Midbrain (tissue), 1 donor: ENCODE data around the gene ASF1B.

Source experiments
- DNase-seq: peaks from one replicate; lab custom pipeline; 2025; lab: John Stamatoyannopoulos, UW

ASF1B gene

DNA sequence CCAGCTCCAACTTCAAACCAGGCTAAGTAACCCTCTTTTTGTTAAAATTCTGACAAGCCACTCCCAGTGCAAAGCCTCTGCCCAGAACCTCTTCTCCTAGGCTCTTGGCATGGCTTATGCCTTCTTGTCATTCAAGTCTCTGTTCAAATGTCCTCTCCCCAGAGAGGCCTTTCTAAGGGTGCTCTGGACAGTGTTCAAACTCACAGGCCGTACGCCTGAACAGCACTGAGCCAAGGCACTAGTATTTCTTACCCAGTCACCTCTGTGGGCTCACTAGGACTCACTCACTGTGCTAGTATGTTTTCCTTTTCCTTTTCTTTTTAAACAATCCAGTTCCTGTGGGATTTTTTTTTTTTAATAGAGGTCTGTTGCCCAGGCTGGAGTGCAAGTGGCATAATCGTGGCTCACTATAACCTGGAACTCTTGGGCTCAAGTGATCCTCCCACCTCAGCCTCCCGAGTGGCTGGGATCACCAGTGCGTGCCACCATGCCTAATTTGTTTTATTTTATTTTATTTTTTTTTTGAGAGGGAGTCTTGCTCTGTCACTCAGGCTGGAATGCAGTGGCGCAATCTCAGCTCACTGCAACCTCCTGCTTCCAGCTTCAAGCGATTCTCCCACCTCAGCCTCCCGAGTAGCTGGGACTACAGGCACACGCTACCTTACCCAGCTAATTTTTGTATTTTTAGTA lies 2.3 kb upstream of the ASF1B start:
- peak; percentile 27 for DNase-seq

DNA sequence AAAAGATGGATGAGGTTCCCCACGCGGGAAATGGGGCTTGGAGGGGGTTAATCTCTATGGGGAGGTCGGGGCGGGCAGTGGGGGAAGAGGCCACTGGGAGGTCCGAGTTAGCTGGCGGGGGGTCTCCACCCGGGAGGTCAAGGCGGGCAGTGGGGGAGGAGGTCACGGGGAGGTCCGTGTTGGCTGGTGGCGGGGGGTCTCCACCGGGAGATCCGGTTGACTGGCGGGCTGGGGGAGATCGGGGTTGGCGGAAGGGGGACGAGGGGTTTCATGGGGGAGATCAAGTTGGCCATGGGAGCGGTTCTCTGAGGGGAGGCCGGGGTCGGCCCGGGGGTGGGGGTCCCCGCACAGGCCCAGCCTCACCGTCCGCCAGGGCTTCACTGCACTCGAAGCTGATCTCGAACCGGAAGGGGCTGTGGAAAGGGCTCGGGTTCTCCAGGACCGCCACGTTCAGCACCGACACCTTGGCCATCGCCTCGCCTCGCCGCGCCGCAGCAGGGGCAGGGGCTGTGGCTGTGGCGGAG lies 342 bp downstream of the ASF1B start:
- no peak for DNase-seq

DNA sequence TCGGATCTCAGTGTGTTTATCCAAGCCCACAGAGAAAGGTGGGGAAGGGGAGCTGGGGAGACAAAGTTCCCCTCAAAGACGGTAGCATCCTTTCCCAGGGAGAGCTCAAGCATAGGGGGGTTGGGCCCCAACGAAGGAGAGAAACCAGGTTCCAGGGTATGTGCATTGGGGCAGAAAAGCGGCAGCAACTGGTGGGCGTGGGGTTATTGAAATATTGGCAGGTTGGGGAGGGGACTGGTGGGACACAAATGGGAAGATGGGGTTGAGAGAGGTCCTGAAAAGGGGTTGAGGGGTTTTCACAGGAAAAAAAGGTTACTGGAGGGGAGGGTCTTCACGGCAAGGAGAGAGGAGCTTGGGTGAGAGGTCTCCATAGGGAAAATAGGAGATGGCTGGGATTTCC lies 1.0 kb downstream of the ASF1B start:
- no peak for DNase-seq

DNA sequence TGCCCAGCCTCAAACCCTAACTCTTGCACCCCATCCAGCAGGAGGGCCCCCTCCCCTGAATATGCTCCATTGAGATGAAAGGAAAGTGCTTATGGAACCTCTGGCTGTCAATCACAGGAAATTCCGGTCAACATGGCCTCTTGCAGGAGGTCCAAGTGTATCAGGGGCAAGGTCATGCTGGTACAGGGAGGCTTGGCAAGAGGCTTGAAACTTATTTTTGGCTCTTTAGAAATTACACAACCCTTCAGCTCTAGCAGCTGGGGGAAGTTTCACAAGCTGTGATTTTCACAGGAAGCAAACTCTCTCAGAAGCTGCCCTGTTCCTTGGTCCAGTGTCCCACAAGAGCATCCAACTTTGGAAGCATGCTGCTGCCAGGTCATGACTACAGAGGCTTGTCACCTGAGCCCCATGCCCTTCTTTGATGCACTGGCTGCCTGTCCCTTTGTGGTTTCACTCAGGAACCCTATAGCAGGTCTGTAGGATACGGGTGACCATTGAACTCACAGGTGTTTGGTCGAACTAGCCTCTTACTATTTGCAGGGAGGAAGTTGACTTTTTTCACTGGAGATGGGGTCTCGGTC lies 8.4 kb downstream of the ASF1B start:
- peak; percentile 29 for DNase-seq

DNA sequence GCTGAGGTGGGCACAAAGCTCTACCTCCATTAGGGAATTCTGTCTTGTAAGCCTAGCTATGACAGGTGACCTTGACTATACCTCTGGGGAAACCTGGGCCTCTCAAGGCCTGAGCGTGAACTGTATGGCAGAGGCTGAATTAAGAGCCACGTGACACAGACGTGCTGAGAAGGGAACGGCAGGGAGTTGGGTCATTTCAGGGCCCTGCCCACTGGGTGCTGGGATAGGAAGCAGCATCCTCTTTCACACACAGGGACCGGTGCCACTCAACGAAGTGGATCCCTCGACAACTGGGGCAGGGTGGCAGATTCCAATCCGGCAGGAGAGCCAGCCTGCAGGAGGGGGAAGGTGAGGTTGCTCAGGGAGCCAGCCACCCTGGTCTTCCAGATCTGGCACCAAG lies 9.2 kb downstream of the ASF1B start:
- DNase-seq, result no peak

DNA sequence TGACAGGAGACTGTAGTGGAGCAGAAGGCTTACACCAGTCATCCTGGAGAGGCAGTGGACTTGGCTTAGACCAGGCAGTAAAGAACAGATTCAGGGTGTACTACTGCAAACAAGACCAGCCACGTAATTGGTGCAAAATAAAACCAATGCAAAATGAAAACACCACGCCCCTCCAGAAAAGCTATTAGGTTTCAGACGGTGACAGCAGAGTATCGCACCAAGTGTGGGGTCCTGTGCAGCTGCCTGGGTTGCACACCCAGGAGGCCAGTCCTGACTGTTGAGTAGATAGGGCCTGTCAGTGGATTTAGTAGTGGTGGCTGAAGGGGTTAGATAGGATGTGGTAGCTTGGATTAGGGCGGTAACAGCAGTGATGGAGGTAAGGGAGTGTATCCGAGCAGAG lies 13.5 kb downstream of the ASF1B start:
- DNase-seq, result no peak

DNA sequence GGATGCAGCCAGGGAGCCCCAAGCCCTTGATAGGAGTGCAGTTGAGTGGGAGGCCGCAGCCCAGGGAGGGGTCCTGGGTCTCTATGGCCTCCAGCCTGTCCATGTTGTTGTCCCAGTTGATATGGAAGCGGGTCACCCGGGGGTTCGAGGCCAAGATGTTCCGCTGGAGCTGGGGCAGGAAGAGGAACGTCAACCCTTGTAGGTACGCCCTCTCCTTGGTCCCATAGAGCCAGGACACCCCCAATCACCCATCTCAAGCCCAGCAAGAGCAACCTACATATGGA lies 15.9 kb downstream of the ASF1B start:
- DNase-seq, result no peak

DNA sequence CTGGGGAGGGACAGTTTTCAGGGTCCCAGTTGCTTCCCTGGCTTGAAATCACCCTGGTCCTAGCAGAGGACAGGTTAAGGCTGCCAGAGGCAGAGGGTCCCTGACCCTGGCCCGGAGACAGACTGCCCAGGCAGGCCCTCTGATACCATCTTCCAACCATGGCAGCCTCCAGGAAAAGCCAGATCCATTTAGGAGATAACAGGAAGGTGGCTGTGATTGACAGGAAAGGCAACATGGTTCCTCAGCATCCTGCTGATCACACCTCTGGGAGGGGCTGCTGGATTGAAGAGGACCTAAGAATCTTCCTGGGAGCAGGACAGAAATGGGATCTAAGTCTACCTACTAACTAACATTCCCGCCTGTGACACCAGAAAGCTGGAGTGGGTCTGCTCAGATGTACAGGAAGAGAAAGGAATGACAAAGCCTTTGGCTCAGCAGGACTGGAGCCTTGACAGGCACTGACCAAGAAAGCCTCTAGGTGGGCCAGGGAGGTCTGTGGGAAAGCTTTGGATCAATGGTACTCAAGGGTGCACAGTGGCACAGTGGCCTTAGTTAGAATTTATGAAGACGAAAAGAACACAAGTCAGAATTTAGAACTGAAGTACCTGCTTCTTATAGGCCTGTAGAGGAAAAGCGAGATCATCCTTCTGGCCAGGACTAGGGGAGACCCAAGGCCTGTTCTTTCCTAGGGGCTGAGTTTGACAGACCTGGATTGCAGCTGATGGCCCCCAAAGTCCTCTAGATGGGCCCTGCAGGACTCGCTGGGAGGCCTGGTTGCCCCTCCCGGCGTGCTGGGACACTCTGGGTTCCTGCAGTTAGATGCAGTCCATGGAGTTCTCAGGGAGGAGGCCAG lies 16.5 kb downstream of the ASF1B start:
- DNase-seq, result no peak

DNA sequence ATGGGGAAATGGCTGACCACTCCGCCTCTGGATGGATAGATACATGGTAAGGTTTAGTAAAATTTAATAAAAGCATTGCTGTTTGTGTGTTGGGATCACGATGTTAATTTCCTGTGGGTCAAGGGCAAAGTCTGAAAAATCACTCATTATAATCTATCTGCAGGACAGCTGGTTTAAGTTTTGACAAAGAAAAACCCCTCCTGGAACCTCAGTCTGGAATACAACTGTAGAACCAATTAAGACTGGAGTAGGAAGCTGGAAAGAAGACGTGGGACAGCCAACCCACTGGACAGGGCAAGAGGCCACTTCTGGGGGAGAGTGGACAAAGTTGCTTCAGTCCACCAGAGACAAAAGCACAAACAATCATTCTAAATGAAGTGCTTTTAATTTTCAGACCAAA lies 17.2 kb downstream of the ASF1B start:
- no peak for DNase-seq

DNA sequence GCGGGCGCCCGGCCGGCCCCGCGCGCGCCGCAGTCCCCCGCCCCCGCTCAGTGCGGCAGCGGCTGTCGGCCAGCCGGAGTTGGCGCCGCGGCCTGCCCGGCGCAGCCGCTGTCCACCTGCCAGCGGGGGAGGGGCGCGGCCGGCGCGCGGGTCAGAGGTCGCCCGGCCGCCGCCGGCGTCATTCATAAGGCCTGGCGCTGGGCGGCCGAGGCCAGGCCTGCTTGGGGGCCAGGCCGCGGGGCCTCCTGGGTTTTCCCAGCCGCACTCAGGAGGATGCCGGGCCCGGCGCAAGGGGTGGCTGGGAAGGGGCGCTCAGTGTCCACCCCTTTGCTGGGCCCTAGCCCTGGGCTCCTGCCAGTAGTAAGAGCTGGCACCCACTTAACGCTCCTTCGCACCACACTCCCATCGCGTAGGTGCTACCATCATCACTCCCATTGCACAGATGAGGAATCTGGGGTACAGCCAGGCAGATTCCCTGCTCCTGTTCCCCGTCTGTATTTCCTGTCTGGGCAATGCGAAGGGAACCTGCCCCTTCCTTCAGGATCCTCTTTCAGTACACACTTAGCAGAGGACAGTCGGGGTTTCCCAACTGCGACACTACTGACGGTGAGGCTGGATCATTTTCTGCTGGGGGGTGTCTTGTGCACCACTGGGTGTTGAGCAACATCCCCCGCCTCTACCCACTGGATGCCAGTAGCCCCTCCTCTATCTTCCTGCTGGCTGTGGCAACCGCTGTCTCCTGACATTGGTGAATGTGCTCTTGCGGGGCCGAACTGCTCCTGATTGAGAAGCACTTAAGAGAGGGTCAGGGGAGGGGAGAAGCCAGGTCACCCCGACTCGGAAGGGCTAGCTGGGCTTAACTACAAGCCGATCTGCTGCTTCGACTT lies 18.0 kb downstream of the ASF1B start:
- peak; percentile 92 for DNase-seq

DNA sequence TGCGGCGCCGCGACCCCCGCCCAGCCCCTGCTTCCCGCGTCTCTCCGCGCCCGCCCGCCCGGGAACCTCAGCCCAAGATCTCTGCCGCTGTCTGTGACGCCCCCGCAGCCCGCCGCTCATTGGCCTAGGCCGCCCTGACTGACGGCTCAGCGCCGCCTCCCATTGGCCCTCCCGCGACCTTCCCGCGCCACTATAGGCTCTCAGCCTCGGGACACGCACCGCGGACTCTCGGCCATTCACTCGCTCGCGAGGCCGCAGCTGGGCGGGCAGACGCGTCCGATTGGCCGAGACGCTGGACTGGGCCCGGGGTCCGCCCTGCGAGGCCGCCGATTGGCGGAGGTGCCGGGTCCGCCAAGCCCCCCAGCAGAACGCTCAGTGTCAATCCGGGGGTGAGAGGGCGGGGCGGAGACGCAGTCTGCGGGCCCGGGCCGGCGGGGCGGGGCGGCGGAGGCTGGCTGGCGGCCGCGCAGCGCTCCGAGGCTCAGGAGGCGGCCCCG lies 18.7 kb downstream of the ASF1B start, which contains the start of gene PRKACA:
TSS of gene PRKACA (minus strand) at position 95 of the 497 bp plus-strand sequence. CDS start 215 bp downstream, outside the sequence.
- DNase-seq, result peak; percentile 99

DNA sequence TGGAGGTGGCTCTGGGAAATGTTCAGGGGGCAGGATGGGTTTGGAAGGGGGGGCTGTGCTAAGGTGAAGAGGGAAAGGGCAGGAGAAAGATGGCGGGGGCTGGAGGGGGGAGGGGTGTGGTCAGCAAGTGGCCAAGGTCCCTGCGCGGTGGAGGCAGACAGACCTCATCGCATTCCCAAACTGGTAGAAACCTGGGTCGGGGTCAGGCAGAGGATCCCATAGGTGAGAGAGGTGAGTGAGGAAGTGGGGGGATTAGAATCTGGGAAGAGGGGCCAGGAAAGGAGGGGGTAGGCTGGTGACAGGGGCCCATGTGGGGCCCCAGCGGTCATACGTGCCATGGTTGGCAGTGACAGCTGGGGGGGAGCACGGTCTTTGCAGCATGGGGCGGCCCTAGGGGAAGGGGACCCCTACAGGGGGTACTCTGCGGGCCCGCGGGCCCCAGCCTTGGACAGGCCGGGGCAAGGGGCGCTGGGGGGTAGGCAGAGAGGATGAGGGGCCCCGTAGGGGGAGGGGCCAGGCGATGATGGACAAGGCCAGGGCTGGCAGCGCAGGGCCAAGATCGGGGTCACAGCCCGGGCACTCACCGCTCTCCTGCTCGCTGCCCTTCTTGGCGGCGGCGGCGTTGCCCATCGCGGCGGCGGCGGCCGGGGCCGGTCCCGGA lies 19.3 kb downstream of the ASF1B start:
- no peak for DNase-seq

DNA sequence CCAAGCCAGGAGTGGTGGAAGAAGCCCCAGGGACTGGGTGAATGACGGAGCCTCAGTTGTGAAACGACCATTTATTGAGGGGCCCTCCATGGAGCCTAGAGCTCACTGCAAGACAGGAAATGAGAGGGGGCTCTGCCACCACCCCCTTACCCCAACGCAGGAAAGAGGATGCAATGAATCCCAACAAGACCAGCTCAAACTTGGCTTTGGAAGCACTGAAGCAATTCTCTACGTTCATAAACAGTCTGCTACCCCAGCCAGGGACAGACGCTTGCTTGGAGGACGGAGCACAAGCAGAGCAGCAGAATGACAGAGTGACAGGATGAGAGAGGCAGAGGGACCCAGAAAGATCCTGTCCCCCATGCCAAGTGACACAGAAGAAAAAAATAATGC lies 19.9 kb downstream of the ASF1B start:
- DNase-seq, result no peak

DNA sequence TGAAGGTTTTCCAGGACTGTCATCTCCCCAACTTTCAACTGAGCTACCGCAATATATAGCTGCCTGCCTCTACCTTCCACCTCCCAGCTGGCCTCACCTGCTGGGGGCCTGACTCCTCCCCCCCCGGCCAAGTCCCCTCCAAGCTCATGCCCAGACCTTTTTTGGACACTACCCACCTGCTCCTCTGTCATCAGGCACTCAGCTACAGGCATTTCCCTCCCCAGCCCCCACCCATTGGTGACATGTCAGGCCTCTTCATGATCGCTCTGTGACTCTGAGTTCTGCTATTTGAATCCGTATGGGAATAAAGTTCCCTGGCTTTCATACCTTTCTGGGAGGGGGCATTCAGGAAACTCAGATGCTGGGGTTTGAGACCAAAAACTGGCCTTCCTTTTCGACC lies 20.6 kb downstream of the ASF1B start:
- DNase-seq, result no peak

DNA sequence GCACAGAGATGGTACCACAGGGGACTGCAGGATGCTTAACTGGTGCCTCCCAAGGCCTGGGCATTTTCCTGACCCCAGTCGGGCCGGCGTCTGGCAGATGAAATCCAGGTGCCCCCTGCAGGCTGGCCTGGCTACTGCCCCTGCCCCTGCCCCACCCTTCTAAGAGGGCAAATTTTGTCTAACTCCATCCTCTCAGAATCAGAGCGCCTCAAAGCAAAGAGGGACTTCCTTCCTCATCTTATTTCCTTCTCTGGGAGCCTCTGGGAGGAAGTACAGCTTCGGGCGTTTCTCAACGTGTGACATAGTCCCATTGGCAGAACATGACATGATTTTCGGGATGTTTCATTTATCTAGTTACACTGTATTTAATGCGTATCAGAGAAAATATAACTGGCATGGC lies 21.5 kb downstream of the ASF1B start:
- DNase-seq, result no peak

DNA sequence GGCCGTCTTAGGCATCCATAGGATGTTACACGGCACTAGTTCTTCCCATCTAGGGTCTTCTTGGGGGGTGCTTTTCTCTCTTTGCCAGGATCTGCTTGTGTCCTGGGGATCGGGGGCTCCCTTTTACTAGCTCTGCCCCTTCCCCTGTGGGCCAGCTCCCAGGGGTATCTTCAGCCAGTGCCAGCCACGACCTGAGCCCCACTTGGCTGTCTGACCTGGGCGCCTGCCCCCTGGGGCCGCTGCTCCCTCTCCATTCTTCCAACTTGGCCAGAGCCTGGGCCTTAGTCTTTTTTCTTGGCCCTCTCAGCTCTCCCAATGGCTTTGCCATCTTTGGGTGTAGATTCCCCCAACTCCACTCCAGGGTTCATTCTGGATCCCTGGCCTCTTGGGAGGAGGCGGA lies 21.9 kb downstream of the ASF1B start:
- no peak for DNase-seq

DNA sequence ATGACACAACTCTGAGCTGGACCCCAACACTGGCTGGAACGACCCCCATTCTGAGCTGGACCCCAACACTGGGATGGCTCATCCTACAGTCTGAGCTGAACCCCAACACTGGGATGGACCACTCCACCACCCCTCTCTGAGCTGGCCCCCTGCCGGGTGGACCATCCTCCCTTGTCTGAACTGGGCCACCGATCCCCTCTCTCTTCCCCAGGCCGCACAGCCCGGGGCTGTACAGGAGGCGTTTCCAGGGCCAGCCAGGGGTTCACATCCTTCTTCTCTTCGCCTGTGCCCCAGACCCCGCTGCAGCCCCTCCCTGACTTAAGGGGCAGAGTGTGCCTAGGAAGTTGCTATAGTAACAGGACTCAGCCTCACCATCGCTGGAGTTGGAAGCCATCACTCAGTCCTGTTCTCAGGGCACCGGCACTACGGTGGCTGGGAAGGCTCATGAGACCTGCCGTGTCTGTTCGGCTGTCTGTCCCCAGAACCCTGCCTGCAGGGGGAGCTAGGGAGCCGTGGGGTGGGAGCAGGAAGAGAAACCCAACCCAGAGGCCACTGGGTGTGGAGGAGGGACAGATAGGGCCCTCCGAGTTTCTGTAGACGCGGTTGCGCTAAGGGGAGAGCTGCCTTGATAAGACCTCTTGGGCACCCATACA lies 22.5 kb downstream of the ASF1B start:
- no peak for DNase-seq

DNA sequence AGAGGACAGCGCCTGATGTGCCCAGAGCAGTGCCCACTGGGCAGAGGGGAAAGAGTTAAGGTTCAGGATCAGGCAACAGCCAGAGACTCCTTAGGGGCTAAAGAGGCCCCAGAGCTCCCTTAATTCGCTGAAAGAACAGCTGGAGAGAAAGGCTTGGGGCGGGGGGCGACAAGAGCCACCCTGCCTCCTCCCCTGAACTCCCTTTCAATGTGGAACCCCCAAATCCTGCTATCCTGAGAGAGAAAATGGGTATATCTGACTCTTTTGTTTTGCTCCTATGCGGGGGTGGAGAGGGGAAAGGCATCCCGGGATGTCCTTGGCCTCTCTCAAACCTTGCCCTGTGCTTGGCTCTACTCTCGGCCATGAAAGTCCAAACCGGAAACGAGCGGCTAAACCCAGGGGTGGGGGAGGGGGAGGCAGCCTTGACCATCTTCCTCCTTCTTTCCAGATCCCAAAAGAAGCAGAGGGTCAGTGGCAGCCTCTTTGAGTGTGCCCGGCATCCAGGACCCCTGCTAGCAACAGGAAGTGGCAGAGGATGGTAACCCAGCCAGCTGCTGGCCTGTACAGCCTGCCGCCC lies 23.5 kb downstream of the ASF1B start:
- no peak for DNase-seq

DNA sequence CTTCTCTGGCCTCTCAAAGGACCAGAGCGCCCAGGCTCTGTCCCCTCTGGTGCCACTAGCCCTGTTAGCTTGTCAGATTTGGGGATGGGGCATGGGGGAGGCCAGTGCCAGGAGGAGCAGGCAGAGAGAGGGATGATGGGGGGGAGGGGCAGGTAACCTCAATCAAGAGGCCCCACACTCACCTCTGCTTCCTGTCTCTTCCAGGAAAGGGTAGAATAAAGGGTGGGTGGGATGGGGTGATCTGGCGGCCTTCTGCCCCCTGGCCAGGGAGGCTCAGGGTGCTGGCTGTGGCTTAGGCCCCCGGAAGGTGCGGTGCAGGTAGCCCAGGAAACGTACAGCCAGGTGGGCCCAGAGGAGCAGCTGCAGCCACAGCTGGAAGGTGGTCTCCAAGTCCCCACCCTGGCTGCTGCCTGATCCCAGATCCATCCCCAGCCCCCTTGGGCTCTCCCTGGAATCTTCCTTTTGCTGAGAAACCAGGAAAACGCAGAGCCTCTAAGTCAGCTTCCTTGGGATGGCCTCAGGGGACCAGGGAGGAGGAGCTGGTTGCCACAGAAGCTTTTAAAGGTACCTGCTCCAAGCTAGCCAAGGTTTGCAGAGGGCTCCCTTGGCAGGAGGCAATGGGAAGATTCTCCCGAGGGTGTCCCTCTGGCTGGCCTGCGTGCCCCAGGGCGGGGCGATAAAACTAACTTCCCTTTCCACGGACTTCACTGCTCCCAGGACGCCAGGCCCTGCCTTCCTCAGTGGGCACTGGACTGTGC lies 24.2 kb downstream of the ASF1B start:
- no peak for DNase-seq

DNA sequence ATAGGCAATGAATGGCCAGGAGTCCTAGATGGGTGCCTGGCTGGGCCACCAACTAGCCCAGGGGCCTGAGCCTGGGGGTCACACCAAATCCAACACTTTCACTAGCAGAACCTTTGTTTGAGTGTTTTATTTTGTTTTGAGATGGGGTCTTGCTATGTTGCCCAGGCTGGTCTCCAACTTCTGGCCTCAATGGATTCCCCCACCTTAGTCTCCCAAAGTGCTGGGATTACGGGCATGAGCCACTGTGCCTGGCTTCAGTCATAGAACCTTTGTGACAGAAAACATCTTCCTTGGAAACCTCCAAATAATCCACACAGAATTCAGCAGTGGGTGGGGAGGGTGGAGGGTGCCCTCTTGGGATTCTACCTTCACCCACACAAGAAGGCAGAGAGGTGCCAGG lies 24.9 kb downstream of the ASF1B start:
- DNase-seq, result no peak
